AG09309 (cell line): ENCODE data around the gene ZMPSTE24.

Experiments
- DNase-seq: peaks from one replicate; pipeline ENCODE4 v3.0.0-alpha.2; 2010; ENCODE audit warnings: low read depth
- H3K4me3 ChIP-seq: 2 replicates; pipeline ENCODE4 v1.5.1; 2011; ENCODE audit warnings: mild to moderate bottlenecking, low read depth, low read length, moderate library complexity; ENCODE audit not compliant: control insufficient read depth
- TF ChIP-seq, protein P1 (sequence below): IDR thresholded peaks from 2 replicates; pipeline ENCODE4 v1.5.1; 2011; ENCODE audit warnings: mild to moderate bottlenecking, low read depth, low read length, inconsistent platforms; ENCODE audit not compliant: insufficient read depth, control insufficient read depth; ENCODE audit errors: missing control alignments

ZMPSTE24 gene

DNA sequence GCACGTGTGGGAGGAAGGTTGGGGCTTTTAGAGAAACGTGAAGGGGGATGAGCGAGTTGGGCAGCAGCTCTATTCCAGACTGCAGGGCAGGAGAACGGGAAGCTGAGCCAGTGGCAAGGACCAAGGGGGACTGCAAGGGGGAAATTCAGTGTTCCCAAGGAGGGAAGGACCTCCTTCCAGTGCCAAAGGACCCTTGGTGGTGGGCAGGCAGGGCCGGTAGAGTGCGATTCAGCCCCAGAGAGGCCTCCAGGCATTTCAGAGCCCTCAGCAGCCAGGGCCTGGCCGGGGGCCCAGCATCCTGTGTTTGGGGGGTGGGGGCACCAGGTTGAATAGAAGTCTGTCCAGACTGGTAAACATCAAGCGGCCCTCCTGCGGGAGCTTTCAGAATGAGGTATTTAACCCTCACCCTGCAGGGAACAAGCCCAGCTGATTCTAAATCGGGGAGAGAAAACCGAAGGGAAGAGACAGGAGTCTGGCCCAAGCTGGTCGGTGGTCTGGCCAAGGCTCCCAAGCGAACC, 56.7 kb downstream of the ZMPSTE24 start:
- TF ChIP-seq, protein P1, sequence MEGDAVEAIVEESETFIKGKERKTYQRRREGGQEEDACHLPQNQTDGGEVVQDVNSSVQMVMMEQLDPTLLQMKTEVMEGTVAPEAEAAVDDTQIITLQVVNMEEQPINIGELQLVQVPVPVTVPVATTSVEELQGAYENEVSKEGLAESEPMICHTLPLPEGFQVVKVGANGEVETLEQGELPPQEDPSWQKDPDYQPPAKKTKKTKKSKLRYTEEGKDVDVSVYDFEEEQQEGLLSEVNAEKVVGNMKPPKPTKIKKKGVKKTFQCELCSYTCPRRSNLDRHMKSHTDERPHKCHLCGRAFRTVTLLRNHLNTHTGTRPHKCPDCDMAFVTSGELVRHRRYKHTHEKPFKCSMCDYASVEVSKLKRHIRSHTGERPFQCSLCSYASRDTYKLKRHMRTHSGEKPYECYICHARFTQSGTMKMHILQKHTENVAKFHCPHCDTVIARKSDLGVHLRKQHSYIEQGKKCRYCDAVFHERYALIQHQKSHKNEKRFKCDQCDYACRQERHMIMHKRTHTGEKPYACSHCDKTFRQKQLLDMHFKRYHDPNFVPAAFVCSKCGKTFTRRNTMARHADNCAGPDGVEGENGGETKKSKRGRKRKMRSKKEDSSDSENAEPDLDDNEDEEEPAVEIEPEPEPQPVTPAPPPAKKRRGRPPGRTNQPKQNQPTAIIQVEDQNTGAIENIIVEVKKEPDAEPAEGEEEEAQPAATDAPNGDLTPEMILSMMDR: no peak
- no peak for DNase-seq
- H3K4me3 ChIP-seq: peak overlapping the region; percentile 22

DNA sequence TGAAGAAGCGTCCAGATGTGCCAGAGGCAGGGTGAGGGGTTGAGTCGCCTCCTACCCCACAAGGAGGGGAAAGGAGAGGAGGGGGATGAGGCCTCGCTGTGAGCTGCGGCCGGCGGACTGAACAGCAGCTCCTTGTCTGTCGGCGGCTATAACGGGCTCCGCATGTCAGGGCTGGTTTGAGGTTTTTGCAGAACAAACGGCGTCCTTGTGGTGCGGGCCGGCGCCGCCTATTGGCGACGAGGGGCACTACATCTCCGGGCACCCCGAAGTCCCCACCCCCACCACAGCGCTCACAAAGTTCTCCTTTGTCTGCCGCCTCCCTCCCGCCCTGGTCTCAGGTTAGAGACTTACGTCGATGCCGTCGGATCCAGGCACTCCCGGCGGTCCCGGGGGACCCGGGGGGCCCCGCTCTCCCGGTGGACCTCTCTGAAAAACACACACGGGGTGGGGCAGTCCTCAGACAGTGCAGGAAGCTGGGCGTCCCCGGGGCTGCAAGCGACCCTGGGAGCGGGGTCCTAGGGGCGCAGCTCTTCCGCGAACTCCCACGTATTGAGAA, 57.3 kb downstream of the ZMPSTE24 start:
- peak overlapping the region; percentile 39 for H3K4me3 ChIP-seq
- DNase-seq: peak; percentile 44
- TF ChIP-seq, protein P1: peak; percentile 94

GRCh38 chr1:40315795-40316594, 58.0 kb downstream of the ZMPSTE24 start:
- DNase-seq: no peak
- peak overlapping the region; percentile 39 for H3K4me3 ChIP-seq

GRCh38 chr1:40316595-40317393, 58.8 kb downstream of the ZMPSTE24 start, which contains the start of gene COL9A2:
Gene COL9A2, minus strand, starts transcription at chr1:40317286. Its CDS starts 89 bp downstream, at chr1:40317197.
- no peak for DNase-seq
- TF ChIP-seq, protein P1: no peak
- peak within 1 kb of the TSS; percentile 22 for H3K4me3 ChIP-seq

More at GRCh38 chr1:40315795-40316594, 58.0 kb downstream of the ZMPSTE24 start:
- TF ChIP-seq, protein P1: no peak

- no peak for DNase-seq
- H3K4me3 ChIP-seq: no peak overlapping the region
- TF ChIP-seq, protein P1: no peak
Observed at GRCh38 chr1:40317394-40318074, 59.5 kb downstream of the ZMPSTE24 start.

DNA sequence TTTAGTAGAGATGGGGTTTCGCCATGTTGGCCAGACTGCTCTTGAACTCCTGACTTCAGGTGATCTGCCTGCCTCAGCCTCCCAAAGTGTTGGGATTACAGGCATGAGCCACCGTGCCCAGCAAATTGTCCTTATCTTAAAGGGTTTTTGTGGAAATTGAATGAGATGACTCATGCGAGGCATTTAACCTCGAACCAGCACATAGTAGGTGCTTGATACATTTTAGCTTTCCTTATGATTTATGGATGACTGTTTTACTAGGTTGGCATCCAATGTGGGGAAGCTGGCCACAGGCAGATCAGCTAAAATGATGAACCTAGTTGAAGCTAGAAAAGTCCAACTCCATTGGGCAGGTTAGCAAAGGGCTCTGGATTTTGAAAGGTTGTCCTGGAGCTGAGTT, 60.4 kb downstream of the ZMPSTE24 start:
- TF ChIP-seq, protein P1: no peak
- H3K4me3 ChIP-seq: no peak overlapping the region
- no peak for DNase-seq
